Hindlimb muscle (tissue), 1 donor: Measurements from ENCODE around the gene FAM98C. TPM values are rescaled to one million over a fixed set of nuclear protein-coding genes. Genes with fewer than 3 reads are reported as not detected.

Source experiments
- DNase-seq: peaks from one replicate; pipeline ENCODE4 v3.0.0-alpha.2; 2013
- polyA plus RNA-seq: library from polyadenylated mRNA; unstranded; fragments of 120-200 nt; gene quantifications from one replicate; pipeline ENCODE4 v1.2.1, GENCODE V29; 2013; ENCODE audit not compliant: insufficient read length

The FAM98C gene
- polyA plus RNA-seq, 1 donor, result 13.3 TPM

DNA sequence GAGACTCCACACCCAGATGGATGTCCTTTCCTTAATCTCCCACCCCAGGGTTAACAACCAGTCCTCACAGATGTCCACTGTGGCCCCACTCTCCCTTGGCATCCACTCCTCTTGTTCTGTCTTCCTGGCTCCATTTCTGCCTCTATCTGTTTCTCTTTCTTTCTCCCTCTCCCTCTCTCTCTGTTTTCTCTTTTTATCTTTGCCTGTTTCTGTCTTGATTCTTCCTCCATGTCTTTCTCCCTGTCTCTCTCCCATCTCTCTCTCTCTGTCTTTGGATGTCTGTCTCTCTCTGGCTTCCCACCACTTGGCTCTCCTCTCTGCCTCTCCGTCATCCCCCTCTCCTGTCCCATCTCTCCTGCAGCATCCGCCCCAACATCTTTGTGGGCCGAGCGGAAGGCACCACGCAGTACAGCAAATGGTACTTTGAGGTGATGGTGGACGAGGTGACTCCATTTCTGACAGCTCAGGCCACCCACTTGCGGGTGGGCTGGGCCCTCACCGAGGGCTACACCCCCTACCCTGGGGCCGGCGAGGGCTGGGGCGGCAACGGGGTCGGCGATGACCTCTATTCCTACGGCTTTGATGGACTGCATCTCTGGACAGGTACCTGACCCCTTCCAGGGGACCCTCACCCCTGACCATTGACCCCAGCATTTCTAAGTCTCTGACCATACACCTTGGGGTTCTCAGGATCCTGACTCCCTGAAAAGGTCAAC, 55.0 kb downstream of the FAM98C start:
- no peak for DNase-seq

Other genes starting within 250 kb of the FAM98C start
- 2.4 TPM for gene DPF1, start 178.9 kb upstream of the FAM98C start, polyA plus RNA-seq
- gene PPP1R14A, start 146.7 kb upstream of the FAM98C start, polyA plus RNA-seq, result 14.5 TPM
- gene SPINT2, start 138.5 kb upstream of the FAM98C start, polyA plus RNA-seq, result 5.2 TPM
- gene C19orf33, start 98.8 kb upstream of the FAM98C start, polyA plus RNA-seq, result not detected
- 27.4 TPM for gene YIF1B, start 87.1 kb upstream of the FAM98C start, polyA plus RNA-seq
- 2.2 TPM for gene KCNK6, start 83.2 kb upstream of the FAM98C start, polyA plus RNA-seq
- gene CATSPERG, start 67.3 kb upstream of the FAM98C start, polyA plus RNA-seq, result 2.7 TPM
- 120 TPM for gene PSMD8, start 28.5 kb upstream of the FAM98C start, polyA plus RNA-seq
- gene GGN, start 15.1 kb upstream of the FAM98C start, polyA plus RNA-seq, result 0.49 TPM
- 0.49 TPM for gene SPRED3, start 14.4 kb upstream of the FAM98C start, polyA plus RNA-seq
- 2.8 TPM for gene RASGRP4, start 23.1 kb downstream of the FAM98C start, polyA plus RNA-seq
- gene RYR1, start 30.6 kb downstream of the FAM98C start, polyA plus RNA-seq, result 771 TPM
- 12.2 TPM for gene MAP4K1, start 214.9 kb downstream of the FAM98C start, polyA plus RNA-seq
- 381 TPM for gene EIF3K, start 216.1 kb downstream of the FAM98C start, polyA plus RNA-seq
- gene ACTN4, start 244.6 kb downstream of the FAM98C start, polyA plus RNA-seq, result 251 TPM